ENCODE measurements around the gene CDH4. TPM values are rescaled to one million over a fixed set of nuclear protein-coding genes. Genes with fewer than 3 reads are reported as not detected.

CDH4 gene
- total and polyA plus RNA-seq, 2 donors (not counting 1 experiment from before 2014, with no cell fraction given) = not detected

GRCh38 chr20:61931476-61932198 lies 679.6 kb downstream of the CDH4 start:
- intact Hi-C loops (cut with micrococcal nuclease) = no loop called here
- Mint-ChIP-seq H3K27ac (no peak overlapping the region), H3K27me3 (no peaks in the 10 kb centered on the region), H3K9me3 (ENCODE audit: insufficient read depth) (no peaks in the 10 kb centered on the region), H3K4me1 (no peaks in the 10 kb centered on the region), H3K4me3 (no peak overlapping the region)
- no peaks in the 10 kb centered on the region for H3K27me3 ChIP-seq (replicated peaks in 1 of 4; ENCODE audit: control extremely low read depth in 1 of 4, control insufficient read depth in 3 of 4, insufficient read depth in 4 of 4, low read length in 3 of 4)
- H3K36me3 ChIP-seq (replicated peaks in 1 of 2; ENCODE audit: control extremely low read depth in 1 of 2, control insufficient read depth in 1 of 2, extremely low read depth in 1 of 2, insufficient read depth in 2 of 2, low read length in 1 of 2) = no peaks in the 10 kb centered on the region
- H3K4me3 ChIP-seq (ENCODE audit: control extremely low read depth in 1 of 5, extremely low read depth in 1 of 5, insufficient read depth in 1 of 5, low read depth in 2 of 5, low read length in 4 of 5) = no peak overlapping the region
- no peaks in the 10 kb centered on the region for H4K20me1 ChIP-seq (ENCODE audit: control insufficient read depth, insufficient read depth, low read length, poor library complexity, severe bottlenecking)
- no peaks in the 10 kb centered on the region for H3K4me1 ChIP-seq (ENCODE audit: control insufficient read depth in 2 of 2, insufficient read depth in 2 of 2, low read length in 2 of 2)
- DNase-seq (no peak), ATAC-seq (ENCODE audit: low read depth) (no peak)
- H3K79me2 ChIP-seq (ENCODE audit: control insufficient read depth, insufficient read depth, low read length) = no peaks in the 10 kb centered on the region
- no peak overlapping the region for H3K9ac ChIP-seq (ENCODE audit: low read length)
- no peak overlapping the region for H3K4me2 ChIP-seq (replicated peaks; ENCODE audit: low read depth, low read length, poor library complexity, severe bottlenecking)
- CTCF ChIA-PET = interaction anchor here (0.6 kb wide), 1 partner anchor 79 kb away, joined by 3 read pairs; no protein-coding TSS in a partner anchor
- peaks cover 0 to 23% (median 0%) of the 10 kb centered on the region in 3 donors for H3K9me3 ChIP-seq (ENCODE audit: control extremely low read depth in 1 of 3, control insufficient read depth in 2 of 3, insufficient read depth in 1 of 3, low read length in 2 of 3)
- H3K27ac ChIP-seq (ENCODE audit: low read length in 2 of 2) = no peak overlapping the region
- TF ChIP-seq EZH2 (IDR thresholded peaks at IDR 0.05; ENCODE audit: borderline replicate concordance, insufficient read depth, low read depth, low read length, poor library complexity, severe bottlenecking) (no peak), CTCF (IDR thresholded peaks at IDR 0.05) (no peak)
- WGBS (ENCODE audit: insufficient coverage) = 92% methylated on average over 12 of the region's 14 CpGs
- no peak overlapping the region for H2AFZ ChIP-seq (ENCODE audit: insufficient read depth, low read depth, low read length, poor library complexity, severe bottlenecking)
- POLR2A ChIA-PET = interaction anchor here (0.6 kb wide), 1 partner anchor 1827 kb away, joined by 3 read pairs; no protein-coding TSS in a partner anchor

- Histone ChIP-seq H3K9ac (ENCODE audit: low read length) (no peak overlapping the region), H2AFZ (ENCODE audit: insufficient read depth, low read depth, low read length, poor library complexity, severe bottlenecking) (no peak overlapping the region), H3K36me3 (replicated peaks in 1 of 2; ENCODE audit: control extremely low read depth in 1 of 2, control insufficient read depth in 1 of 2, extremely low read depth in 1 of 2, insufficient read depth in 2 of 2, low read length in 1 of 2) (no peaks in the 10 kb centered on the region), H3K79me2 (ENCODE audit: control insufficient read depth, insufficient read depth, low read length) (no peaks in the 10 kb centered on the region), H3K27ac (ENCODE audit: low read length in 2 of 2) (no peak overlapping the region), H3K4me3 (ENCODE audit: control extremely low read depth in 1 of 5, extremely low read depth in 1 of 5, insufficient read depth in 1 of 5, low read depth in 2 of 5, low read length in 4 of 5) (no peak overlapping the region), H3K9me3 (ENCODE audit: control extremely low read depth in 1 of 3, control insufficient read depth in 2 of 3, insufficient read depth in 1 of 3, low read length in 2 of 3) (peaks cover 0 to 23% (median 0%) of the 10 kb centered on the region in 3 donors), H4K20me1 (ENCODE audit: control insufficient read depth, insufficient read depth, low read length, poor library complexity, severe bottlenecking) (no peaks in the 10 kb centered on the region), H3K4me1 (ENCODE audit: control insufficient read depth in 2 of 2, insufficient read depth in 2 of 2, low read length in 2 of 2) (no peaks in the 10 kb centered on the region), H3K27me3 (replicated peaks in 1 of 4; ENCODE audit: control extremely low read depth in 1 of 4, control insufficient read depth in 3 of 4, insufficient read depth in 4 of 4, low read length in 3 of 4) (no peaks in the 10 kb centered on the region), H3K4me2 (replicated peaks; ENCODE audit: low read depth, low read length, poor library complexity, severe bottlenecking) (no peak overlapping the region)
- Mint-ChIP-seq H3K9me3 (ENCODE audit: insufficient read depth) (no peaks in the 10 kb centered on the region), H3K27ac (no peak overlapping the region), H3K27me3 (no peaks in the 10 kb centered on the region), H3K4me3 (no peak overlapping the region), H3K4me1 (no peaks in the 10 kb centered on the region)
- ATAC-seq (ENCODE audit: low read depth) (no peak), DNase-seq (no peak)
- no peak for TF ChIP-seq CTCF (IDR thresholded peaks at IDR 0.05)
- no peak for TF ChIP-seq EZH2 (IDR thresholded peaks at IDR 0.05; ENCODE audit: borderline replicate concordance, insufficient read depth, low read depth, low read length, poor library complexity, severe bottlenecking)
- WGBS (ENCODE audit: insufficient coverage) = 91% methylated on average over 9 of the region's 9 CpGs
- ChIA-PET POLR2A (interaction anchor here (0.6 kb wide), 1 partner anchor 1827 kb away, joined by 3 read pairs; no protein-coding TSS in a partner anchor), CTCF (interaction anchor here (0.6 kb wide), 1 partner anchor 79 kb away, joined by 3 read pairs; no protein-coding TSS in a partner anchor)
- intact Hi-C loops (cut with micrococcal nuclease) = no loop called here
These were observed 680.1 kb downstream of the CDH4 start for GRCh38 chr20:61932199-61932592.

Data from B cell (primary cell).